Sigmoid colon (tissue), 7 donors: ENCODE data around the gene YDJC. TPM values are rescaled to one million over a fixed set of nuclear protein-coding genes. Genes with fewer than 3 reads are reported as not detected.
"Not testable (repeated sequence)": the region's sequence is repeated elsewhere in the genome, so short reads cannot be mapped to it uniquely, and the experiment has no call there.

ENCODE experiments used
- DNase-seq: peaks from one replicate; pipeline ENCODE4 v3.0.0-alpha.2; 2019
- H3K27ac ChIP-seq, 4 donors: fragments of 200-600 bp; sonication (generic); one replicate each; pipeline ENCODE4 v1.5.1; 2016 to 2019; ENCODE audit warnings: mild to moderate bottlenecking in 1 of 4
- H3K27me3 ChIP-seq, 3 donors: fragments of 200-600 bp; sonication (generic); one replicate each; pipeline ENCODE4 v1.5.1; 2019; ENCODE audit warnings: mild to moderate bottlenecking in 1 of 3
- H3K36me3 ChIP-seq, 4 donors: fragments of 200-600 bp; sonication (generic); one replicate each; pipeline ENCODE4 v1.5.1; 2016 to 2019
- H3K4me1 ChIP-seq, 4 donors: fragments of 200-600 bp; sonication (generic); one replicate each; pipeline ENCODE4 v1.5.1; 2017 to 2019
- H3K4me3 ChIP-seq, 4 donors: fragments of 200-600 bp; sonication (generic); one replicate each; pipeline ENCODE4 v1.5.1; 2017 to 2019; ENCODE audit warnings: mild to moderate bottlenecking in 2 of 4, moderate library complexity in 1 of 4
- H3K9me3 ChIP-seq, 4 donors: fragments of 200-600 bp in 3 of 4; sonication (generic) in 3 of 4; one replicate each; pipeline versions ENCODE4 v1.5.1 to v1.6.1; 2013 to 2019
- CTCF ChIP-seq, 4 experiments: fragments of 450-650 bp in 3 of 4; fragments of 200-600 bp in 1 of 4; IDR thresholded peaks; one replicate each; pipeline ENCODE4 v1.5.1; 2016 to 2019; ENCODE audit warnings: antibody characterized with exemption in 4 of 4, mild to moderate bottlenecking in 3 of 4, moderate library complexity in 2 of 4
- EP300 ChIP-seq, 4 donors: sonication (generic); formaldehyde crosslinking; IDR thresholded peaks; one replicate each; pipeline ENCODE4 v1.6.1; 2017; ENCODE audit warnings: antibody characterized with exemption in 4 of 4
- POLR2A ChIP-seq, 2 donors: fragments of 450-650 bp; IDR thresholded peaks; one replicate each; pipeline ENCODE4 v1.6.1; 2016; ENCODE audit warnings: antibody characterized with exemption in 2 of 2, mild to moderate bottlenecking in 2 of 2, moderate library complexity in 2 of 2
- POLR2AphosphoS5 ChIP-seq, 4 donors: sonication (generic); formaldehyde crosslinking; IDR thresholded peaks; one replicate each; pipeline ENCODE4 v1.6.1; 2017; ENCODE audit warnings: antibody characterized with exemption in 4 of 4
- WGBS, 2 donors: extraction: QIAGEN DNeasy Blood & Tissue Kit; methylation state at CpG; one replicate each; pipeline ENCODE4 v1.1.7; 2013; 5-methylcytosine and 5-hydroxymethylcytosine counted together
- intact Hi-C: fragments of 100-400 bp; cut with DNase I; formaldehyde crosslinking; loops from one replicate; pipeline ENCODE4 v1.15.1; 2023
- polyA plus RNA-seq, 3 donors: library from polyadenylated mRNA; stranded (reverse); fragments of 200-250 nt; gene quantifications; one replicate each; pipeline ENCODE4 v1.2.3, GENCODE V29; 2013
- total RNA-seq, 4 donors: library from RNA; depleted of rRNA; stranded (reverse); fragments of >200 nt; gene quantifications; one replicate each; pipeline ENCODE4 v1.1.0, GENCODE V29; 2016
- donor health status: healthy with polysubstance abuse.
- donor health status: Bipolar disorder and iron deficiency.
- donor health status: healthy.

The YDJC gene
- total and polyA plus RNA-seq, 7 donors, result 8.3 to 36.5 (median 16.3) TPM

GRCh38 chr22:21639359-21639758 is 9.5 kb upstream of the YDJC start:
- intact Hi-C loops, result no loop called here
- Histone ChIP-seq H3K27me3 (no peaks in the 10 kb centered on the region), H3K9me3 (no peaks in the 10 kb centered on the region), H3K4me3 (no peak overlapping the region), H3K27ac (no peak overlapping the region), H3K36me3 (no peaks in the 10 kb centered on the region), H3K4me1 (peaks cover 0 to 23% (median 20%) of the 10 kb centered on the region in 4 donors)
- TF ChIP-seq EP300 (IDR thresholded peaks at IDR 0.05) (no peak), POLR2AphosphoS5 (IDR thresholded peaks at IDR 0.05) (no peak), POLR2A (IDR thresholded peaks at IDR 0.05) (no peak), CTCF (IDR thresholded peaks at IDR 0.05) (no peak)
- 87 to 89% methylated on average over 4 of the region's 4 CpGs for WGBS, 2 donors
- no peak for DNase-seq

GRCh38 chr22:21637450-21637849 is 7.6 kb upstream of the YDJC start:
- H3K9me3 ChIP-seq, intact Hi-C loops, H3K27me3 ChIP-seq, H3K36me3 ChIP-seq, H3K27ac ChIP-seq, DNase-seq, H3K4me3 ChIP-seq: not testable (repeated sequence)
- peaks cover 0 to 11% (median 9%) of the 10 kb centered on the region in 4 donors for H3K4me1 ChIP-seq
- WGBS, 2 donors, result 74 to 90% methylated on average over 2 of the region's 2 CpGs

GRCh38 chr22:21636629-21637218 is 6.9 kb upstream of the YDJC start:
- Histone ChIP-seq H3K4me1 (peaks cover 0 to 8% (median 7%) of the 10 kb centered on the region in 4 donors), H3K27ac (no peak overlapping the region), H3K36me3 (no peaks in the 10 kb centered on the region), H3K9me3 (no peaks in the 10 kb centered on the region), H3K4me3 (no peak overlapping the region), H3K27me3 (no peaks in the 10 kb centered on the region)
- 94 to 95% methylated on average over 17 of the region's 17 CpGs for WGBS, 2 donors
- DNase-seq, result no peak
- intact Hi-C loops, result no loop called here
- TF ChIP-seq POLR2A (IDR thresholded peaks at IDR 0.05), result no peak
- no peak for TF ChIP-seq CTCF (IDR thresholded peaks at IDR 0.05)
- TF ChIP-seq EP300 (IDR thresholded peaks at IDR 0.05), result no peak
- TF ChIP-seq POLR2AphosphoS5 (IDR thresholded peaks at IDR 0.05), result no peak

- DNase-seq, result no peak
- 86 to 89% methylated on average over 15 of the region's 15 CpGs for WGBS, 2 donors
Measured at GRCh38 chr22:21635771-21636510, 6.1 kb upstream of the YDJC start.

More at GRCh38 chr22:21635771-21636510, 6.1 kb upstream of the YDJC start:
- intact Hi-C loops, result no loop called here
- TF ChIP-seq EP300 (IDR thresholded peaks at IDR 0.05), result no peak
- no peak for TF ChIP-seq POLR2A (IDR thresholded peaks at IDR 0.05)
- no peak for TF ChIP-seq CTCF (IDR thresholded peaks at IDR 0.05)
- TF ChIP-seq POLR2AphosphoS5 (IDR thresholded peaks at IDR 0.05), result no peak
- Histone ChIP-seq H3K36me3 (no peaks in the 10 kb centered on the region), H3K27me3 (no peaks in the 10 kb centered on the region), H3K4me3 (no peak overlapping the region), H3K9me3 (no peaks in the 10 kb centered on the region), H3K4me1 (peaks cover 0 to under 1% (median 0%) of the 10 kb centered on the region in 4 donors), H3K27ac (no peak overlapping the region)
